Astrocyte (in vitro differentiated cells and primary cell): Measurements from ENCODE around the gene CD37.

ENCODE experiments used
- EZH2 ChIP-seq: IDR thresholded peaks from 2 replicates; pipeline ENCODE4 v1.6.1; 2012; ENCODE audit warnings: mild to moderate bottlenecking, low read length, inconsistent platforms; ENCODE audit not compliant: insufficient read depth
- TF ChIP-seq, protein P1 (sequence below): IDR thresholded peaks from 2 replicates; pipeline ENCODE4 v1.5.1; 2011; ENCODE audit warnings: low read depth, mild to moderate bottlenecking, inconsistent platforms, low read length, moderate library complexity; ENCODE audit not compliant: insufficient read depth

DNA sequence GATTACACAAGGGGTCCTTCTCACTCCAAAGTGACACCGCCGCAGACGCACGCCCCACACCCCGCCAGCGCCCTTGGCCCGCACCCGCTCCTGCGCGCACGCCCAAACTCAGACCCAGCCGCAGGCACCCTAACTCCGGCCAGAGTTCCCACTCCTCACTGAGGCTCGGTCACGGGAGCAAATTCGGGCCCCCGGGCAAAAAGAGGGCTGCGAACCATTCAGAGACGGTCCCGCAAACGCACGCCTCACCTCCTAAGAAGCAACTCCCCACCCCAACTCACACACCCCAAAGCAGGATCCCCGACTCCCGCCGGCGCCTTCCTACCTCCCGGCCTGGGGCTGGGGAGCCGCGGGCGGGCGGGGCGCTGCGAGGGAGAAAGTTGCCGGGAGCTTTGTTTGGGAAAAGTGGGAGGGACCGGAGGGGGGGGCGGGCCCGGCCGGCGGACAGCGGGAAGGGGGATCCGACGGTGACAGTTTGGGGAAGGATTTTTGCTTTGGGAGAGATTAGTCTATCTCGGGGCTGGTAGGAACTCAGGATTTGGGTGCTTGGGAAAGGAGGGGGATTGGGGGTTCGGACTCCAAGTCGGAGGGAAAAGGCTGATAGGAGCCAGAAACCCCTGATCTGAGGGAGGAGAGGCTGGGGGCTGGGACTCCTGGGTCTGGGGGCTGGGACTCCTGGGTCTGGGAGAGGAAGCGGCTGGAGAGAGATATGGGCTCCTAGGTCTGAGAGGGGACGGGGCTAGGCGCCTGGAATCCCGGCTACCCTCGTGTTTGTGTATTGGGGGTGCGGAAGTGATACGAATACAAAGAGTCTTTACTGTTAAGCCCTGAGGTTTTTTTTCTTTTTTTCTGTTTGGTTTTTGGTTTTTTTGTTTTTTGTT is 27.1 kb downstream of the CD37 start, which contains the start of gene TEAD2:
- TF ChIP-seq, protein P1, sequence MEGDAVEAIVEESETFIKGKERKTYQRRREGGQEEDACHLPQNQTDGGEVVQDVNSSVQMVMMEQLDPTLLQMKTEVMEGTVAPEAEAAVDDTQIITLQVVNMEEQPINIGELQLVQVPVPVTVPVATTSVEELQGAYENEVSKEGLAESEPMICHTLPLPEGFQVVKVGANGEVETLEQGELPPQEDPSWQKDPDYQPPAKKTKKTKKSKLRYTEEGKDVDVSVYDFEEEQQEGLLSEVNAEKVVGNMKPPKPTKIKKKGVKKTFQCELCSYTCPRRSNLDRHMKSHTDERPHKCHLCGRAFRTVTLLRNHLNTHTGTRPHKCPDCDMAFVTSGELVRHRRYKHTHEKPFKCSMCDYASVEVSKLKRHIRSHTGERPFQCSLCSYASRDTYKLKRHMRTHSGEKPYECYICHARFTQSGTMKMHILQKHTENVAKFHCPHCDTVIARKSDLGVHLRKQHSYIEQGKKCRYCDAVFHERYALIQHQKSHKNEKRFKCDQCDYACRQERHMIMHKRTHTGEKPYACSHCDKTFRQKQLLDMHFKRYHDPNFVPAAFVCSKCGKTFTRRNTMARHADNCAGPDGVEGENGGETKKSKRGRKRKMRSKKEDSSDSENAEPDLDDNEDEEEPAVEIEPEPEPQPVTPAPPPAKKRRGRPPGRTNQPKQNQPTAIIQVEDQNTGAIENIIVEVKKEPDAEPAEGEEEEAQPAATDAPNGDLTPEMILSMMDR = no peak
- no peak for TF ChIP-seq EZH2
